G401 (cell line): ENCODE measurements around the gene PROCA1. TPM values are rescaled to one million over a fixed set of nuclear protein-coding genes. Genes with fewer than 3 reads are reported as not detected.
A peak's percentile ranks its signal among the peaks of the same experiment; 100 is the strongest.

Experiments
- DNase-seq: peaks from one replicate; pipeline ENCODE4 v3.0.0-alpha.2; 2015; ENCODE audit warnings: low spot score
- in situ Hi-C: cut with HindIII; loops from 2 replicates; pipeline ENCODE4 v1.10.0; 2016; ENCODE audit warnings: low sequenced_read_pairs, mixed read lengths
- total RNA-seq: library from RNA; depleted of rRNA; stranded (reverse); fragments of >200 nt; shearing (Covaris generic); gene quantifications from 2 replicates; pipeline ENCODE4 v1.2.3, GENCODE V29; 2014

The PROCA1 gene
- total RNA-seq, 1 experiment from 2014 or later: 17.2 TPM

DNA sequence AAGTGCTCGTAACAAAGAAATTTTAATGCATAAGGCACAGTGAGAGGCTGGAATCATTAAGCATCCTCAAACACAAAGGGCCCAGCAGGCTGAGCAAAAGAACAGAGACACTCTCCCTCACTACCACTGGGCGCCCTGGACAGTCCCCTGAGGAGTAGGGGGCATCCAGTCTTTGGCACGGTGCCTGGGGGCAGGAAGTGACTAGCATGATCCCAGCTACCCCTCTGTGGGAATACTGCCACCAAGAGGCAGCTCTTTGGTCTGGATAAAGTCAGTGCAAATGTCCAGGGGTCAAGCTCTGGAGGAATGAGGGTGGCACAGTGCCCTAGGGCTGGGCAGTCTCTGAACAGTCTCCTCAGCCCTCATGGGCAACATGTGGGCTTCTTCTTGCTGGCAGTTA, 2.6 kb upstream of the PROCA1 start:
- in situ Hi-C loops: no loop called here
- no peak for DNase-seq

DNA sequence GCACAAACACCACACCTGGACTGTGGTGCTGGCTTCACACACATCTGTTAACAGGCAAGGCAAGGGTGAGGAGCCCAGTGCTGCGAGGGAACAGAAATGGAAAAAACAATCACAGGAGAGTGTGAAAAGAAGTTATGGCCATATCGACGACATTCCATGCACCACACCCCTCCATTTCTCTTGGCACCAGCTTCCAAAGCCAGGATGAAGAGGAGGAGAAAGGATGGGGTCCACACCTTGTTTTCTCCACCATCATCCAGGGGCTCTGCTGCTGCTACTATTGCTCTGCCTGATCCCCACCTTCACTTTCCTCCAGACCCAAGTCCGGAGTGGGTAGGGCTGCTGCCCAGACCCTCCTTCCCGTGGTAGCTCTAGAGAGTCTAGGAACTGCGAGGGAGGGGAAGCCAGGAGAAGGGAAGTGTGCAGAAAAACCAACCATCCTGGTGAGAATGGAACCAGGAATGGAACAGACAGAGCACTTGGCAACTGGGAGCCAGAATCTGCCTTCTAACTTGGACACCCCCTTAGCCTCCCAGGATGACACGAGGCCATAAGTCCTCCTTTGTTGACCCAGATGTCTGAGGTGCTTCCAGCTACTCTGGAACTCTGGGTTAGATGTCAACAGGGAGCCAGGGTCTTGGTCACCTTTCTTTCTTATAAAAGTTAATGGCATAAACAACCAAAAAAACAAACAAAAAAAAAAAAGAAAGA, 1.2 kb upstream of the PROCA1 start:
- in situ Hi-C loops: no loop called here
- no peak for DNase-seq

DNA sequence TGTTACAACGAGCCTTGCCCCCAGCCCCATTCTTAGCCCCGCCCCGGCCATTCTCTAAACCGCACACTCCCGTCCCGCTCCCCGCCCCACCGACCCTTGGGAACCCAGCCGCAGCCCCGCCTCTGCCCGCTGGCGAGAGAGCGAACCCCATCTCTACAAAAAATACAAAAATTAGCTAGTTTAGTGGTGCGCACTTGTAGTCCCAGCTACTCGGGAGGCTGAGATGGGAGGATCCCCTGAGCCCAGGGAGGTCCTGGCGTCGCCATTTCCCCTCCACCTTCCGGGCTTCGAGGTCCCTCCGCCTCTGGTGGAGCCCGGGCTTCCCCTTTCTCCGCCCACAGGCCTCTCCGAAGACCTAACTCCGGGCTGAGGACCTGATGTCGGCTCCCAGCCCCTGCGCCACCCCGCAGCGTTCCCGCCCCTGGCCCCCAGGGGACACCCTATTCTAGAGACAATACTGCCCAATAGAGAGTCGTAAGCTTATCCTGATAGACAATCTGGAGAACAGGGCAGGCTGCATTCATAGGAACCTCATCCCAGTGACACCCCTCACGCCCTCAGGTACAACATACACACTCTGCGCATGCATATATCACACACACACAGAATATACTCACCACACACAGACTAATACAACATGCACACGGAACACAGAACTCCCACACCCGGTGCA, 480 bp upstream of the PROCA1 start:
- in situ Hi-C loops: no loop called here
- no peak for DNase-seq

DNA sequence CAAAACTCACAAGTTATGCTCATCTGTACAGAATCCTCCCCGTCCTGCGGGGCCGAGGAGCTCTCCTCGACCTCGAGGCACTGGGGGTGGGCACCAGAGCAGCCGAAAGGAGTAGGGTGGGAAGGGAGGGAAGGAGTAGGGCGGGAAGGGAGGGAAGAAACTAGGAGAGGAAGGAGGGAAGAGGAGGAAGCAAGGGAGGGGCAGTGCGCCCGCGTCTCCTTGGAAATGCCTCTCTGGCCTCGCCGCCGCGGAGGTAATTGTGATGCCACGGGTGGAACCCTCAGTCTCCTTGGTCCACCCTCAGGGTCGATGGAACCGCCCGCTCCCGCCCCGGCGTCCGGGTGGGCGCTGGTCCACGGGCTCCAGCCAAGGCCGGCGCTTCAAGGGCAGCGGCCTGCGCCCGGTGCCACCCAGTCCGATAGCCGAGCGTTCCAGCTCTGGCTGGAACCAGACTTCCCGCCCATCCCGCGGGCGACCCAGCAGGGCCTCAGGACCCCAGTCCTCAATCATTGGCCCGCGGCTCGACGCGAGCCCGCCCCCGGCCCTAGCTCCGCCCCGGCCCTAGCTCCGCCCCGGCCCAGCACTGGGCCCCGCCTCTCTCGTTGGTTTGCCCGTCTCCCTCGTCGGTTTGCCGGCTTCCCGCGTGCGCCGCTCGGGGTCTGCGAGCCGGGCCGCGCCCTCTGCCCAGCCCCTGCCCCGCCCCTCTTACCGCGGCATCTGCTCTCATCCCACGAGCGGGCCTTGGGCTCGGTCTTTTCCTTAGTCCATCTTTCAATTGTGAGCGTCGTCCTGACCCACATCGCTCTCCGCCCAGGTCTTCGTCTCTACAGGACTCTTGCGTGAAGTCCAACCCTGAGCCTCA, 596 bp downstream of the PROCA1 start:
- in situ Hi-C loops: no loop called here
- DNase-seq: peak; percentile 84

GRCh38 chr17:28707339-28707720, 4.4 kb downstream of the PROCA1 start:
- in situ Hi-C loops: no loop called here

GRCh38 chr17:28706471-28707338, 5.0 kb downstream of the PROCA1 start:
- no peak for DNase-seq
- in situ Hi-C loops: no loop called here

More at GRCh38 chr17:28707339-28707720, 4.4 kb downstream of the PROCA1 start:
- DNase-seq: no peak

- no peak for DNase-seq
- in situ Hi-C loops: no loop called here
Measured at GRCh38 chr17:28705728-28706334, 5.9 kb downstream of the PROCA1 start.

GRCh38 chr17:28705074-28705659, 6.5 kb downstream of the PROCA1 start:
- in situ Hi-C loops: no loop called here
- no peak for DNase-seq

DNA sequence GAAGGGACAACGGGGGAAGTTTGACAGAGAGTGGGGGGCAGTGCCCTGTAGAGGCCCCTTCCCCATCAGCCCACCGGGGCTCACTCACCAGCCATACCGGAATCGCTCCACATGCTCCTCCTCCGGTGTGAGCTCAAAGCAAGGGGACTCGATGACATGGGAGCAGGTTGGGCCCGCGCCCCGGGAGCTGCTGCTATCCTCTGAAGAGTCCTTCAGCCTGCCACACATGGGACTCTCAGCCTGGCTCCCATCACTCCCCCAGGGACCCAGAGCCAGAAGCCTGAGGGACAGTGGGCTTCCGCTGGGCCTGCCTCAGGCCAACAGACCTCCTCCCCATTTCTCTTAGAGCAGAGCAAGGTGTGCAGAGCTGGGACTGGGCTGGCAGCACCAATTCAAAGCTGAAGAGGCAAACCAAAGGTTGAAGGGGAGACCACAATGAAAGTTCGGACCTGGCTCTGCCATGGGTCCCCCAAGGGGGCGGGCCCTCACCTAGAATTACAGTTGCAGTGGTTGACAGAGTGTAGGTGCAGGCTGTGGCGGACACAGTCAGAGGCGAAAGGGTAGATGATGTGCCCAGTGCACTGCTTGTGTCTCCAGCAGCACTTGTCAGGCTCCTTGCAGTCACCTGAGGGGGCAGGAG, 7.3 kb downstream of the PROCA1 start:
- in situ Hi-C loops: no loop called here
- no peak for DNase-seq

GRCh38 chr17:28703552-28704218, 8.0 kb downstream of the PROCA1 start:
- no peak for DNase-seq
- in situ Hi-C loops: no loop called here

- DNase-seq: no peak
- in situ Hi-C loops: no loop called here
Measured at GRCh38 chr17:28702752-28703150, 8.9 kb downstream of the PROCA1 start.

DNA sequence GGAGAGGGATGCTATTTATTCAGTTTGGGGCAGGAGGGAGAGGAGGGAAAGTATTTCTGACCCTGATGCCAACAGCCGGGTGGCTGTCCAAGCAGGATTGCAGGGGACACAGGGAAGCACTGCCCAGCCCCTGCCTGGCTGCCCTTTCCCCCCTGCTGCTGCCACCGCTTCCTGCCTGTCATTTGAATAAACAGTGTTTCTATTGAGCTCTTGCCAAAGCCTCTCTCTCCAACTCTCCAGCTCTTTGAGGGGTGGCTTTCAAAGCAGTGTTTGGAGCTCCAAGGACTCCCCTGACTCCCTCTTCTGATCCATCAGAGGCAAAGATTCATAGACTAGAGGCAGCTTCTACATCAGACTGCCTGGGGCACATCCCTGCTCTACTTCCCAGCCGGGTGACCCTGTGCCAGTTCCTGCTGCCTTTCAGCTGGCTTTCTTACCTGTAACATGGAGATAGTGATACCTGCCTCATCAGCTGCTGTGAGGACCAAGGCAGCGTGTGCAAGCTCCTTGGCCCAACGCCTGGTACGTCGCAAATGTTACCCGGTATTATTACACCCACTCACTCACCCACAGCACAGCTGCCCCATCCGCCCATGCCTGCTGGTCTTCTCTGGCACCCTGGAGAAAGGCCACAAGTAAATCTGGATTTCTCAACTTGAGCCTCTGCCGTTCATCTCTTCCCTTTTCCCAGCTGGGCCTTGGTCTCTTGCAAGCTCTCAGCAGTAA, 9.5 kb downstream of the PROCA1 start:
- peak; percentile 41 for DNase-seq
- in situ Hi-C loops: no loop called here

- in situ Hi-C loops: no loop called here
- no peak for DNase-seq
Measured at GRCh38 chr17:28700830-28701492, 10.7 kb downstream of the PROCA1 start.

DNA sequence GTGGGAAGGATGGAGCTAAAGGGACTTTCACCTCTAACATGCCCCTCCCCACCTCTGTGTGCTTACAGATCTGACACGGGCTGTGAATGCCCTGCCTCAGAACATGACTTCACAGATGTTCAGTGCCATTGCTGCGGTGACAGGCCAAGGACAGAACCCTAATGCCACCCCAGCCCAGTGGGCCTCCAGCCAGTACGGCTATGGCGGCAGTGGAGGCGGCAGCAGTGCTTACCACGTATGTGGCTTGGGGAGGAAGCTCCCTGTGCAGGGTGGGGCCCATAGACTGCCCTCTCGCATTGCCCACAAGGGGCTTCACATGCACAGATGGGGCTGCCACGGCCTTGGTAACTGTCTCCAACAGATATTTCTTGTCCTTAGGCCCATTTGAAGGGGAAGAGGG, 11.4 kb downstream of the PROCA1 start:
- DNase-seq: no peak
- in situ Hi-C loops: no loop called here

DNA sequence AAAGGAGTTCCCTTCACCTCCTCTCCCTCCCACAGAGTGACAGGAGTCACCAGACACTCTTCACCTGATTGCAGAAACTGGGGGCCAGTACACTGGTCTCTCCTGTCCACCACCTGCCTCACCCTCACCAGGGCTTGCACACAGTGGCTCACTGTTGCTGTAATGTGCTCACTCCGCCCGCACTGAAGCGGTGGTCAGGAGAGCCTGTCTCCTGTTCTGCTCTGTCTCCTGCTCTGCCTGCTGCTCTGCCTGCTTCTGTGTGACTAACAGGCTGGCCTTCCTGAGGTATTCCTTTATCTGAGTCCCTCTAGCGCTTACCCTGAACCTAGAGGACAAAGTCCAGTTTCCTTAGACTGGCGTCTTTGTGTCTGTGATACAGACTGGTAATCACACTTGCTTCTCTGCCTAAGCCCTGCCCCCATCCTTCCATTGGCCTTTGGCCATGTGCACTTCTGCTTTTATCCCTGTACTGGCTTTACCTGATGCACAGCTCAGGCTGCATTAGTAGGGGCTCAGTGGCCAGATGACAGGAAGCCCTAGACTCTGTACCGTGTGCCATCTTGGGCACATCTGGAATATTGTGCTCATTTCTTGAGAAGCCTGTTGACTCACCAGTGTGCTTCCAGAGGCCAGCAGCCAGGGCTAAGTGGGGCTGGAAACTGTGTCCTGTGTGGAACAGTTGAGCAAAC, 13.3 kb downstream of the PROCA1 start:
- no peak for DNase-seq
- in situ Hi-C loops: no loop called here

DNA sequence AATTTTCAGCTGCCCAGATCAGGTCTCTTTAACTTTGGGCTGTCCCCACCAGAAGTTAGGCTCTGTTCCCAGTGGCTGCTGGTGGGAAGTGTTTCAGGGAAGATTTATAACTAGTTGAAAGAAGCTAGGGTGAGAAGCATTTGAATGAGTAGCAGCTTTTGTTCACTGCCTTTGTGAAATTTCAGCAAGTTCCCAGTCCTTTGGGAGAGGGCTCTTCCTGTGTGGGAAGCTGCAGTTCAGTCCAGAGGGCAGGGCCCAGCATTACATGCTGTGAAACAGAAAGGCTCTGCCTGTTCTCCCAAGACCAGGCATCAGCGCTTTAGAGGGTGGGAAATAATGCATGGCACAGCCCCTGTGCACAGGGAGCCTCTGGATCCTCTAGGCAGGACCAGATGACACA, 17.8 kb downstream of the PROCA1 start:
- peak; percentile 21 for DNase-seq
- in situ Hi-C loops: no loop called here
